Measurements from ENCODE around the gene FSD2.
"Not testable (repeated sequence)": the region's sequence is repeated elsewhere in the genome, so short reads cannot be mapped to it uniquely, and the experiment has no call there.

The FSD2 gene

DNA sequence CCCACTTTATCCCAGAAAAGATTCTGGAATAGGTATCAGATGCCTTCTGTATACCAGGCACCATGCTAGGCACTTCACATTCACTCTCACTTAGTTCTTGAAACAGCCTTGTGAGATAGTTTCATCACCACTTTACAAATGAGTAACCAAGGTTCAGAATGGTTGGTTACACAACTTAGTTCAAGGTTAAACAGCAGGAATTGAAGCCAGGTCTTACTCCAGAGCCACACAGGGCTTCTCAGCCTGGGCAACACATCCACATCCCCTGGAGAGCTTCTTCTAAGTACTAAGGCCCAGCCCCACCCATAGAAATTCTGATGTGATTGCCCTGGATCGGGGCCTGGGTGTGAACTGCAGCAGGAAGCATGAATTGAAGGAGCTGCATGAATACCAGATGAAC, 22.2 kb upstream of the FSD2 start:
- H3K9me3 ChIP-seq (ENCODE audit: control insufficient read depth, insufficient read depth, low read length), result no peaks in the 10 kb centered on the region
- no peak overlapping the region for H3K9ac ChIP-seq (ENCODE audit: low read depth, low read length)
- no peak overlapping the region for H3K4me3 ChIP-seq (ENCODE audit: low read depth, low read length)
- H3K27me3 ChIP-seq (ENCODE audit: control insufficient read depth, insufficient read depth, low read length), result no peaks in the 10 kb centered on the region
- peaks cover 2% of the 10 kb centered on the region for H3K36me3 ChIP-seq (ENCODE audit: control insufficient read depth, insufficient read depth, low read length)
- no peaks in the 10 kb centered on the region for H3K4me1 ChIP-seq (ENCODE audit: control insufficient read depth, insufficient read depth, low read length)

DNA sequence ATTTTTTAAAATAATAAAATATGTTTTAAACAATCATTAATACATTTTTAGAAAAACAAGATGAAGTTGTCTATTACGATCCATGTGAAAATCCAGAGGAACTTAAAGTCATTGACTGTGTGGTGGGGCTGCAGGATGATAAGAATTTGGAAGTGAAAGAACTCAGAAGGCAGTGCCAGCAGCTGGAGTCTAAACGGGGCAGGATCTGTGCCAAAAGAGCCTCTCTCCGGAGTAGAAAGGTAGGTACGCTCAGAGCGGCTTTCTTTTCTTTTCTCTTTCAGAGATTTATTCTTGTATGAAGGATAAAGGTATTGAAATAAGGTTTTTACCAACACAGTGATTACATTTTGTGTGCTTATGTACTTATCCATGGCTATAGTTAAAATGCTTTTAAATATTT, 17.2 kb upstream of the FSD2 start:
- no peaks in the 10 kb centered on the region for H3K9me3 ChIP-seq (ENCODE audit: control insufficient read depth, insufficient read depth, low read length)
- H3K9ac ChIP-seq (ENCODE audit: low read depth, low read length), result no peak overlapping the region
- H3K36me3 ChIP-seq (ENCODE audit: control insufficient read depth, insufficient read depth, low read length), result no peaks in the 10 kb centered on the region
- H3K4me3 ChIP-seq (ENCODE audit: low read depth, low read length), result no peak overlapping the region
- no peaks in the 10 kb centered on the region for H3K4me1 ChIP-seq (ENCODE audit: control insufficient read depth, insufficient read depth, low read length)
- H3K27me3 ChIP-seq (ENCODE audit: control insufficient read depth, insufficient read depth, low read length), result no peaks in the 10 kb centered on the region

DNA sequence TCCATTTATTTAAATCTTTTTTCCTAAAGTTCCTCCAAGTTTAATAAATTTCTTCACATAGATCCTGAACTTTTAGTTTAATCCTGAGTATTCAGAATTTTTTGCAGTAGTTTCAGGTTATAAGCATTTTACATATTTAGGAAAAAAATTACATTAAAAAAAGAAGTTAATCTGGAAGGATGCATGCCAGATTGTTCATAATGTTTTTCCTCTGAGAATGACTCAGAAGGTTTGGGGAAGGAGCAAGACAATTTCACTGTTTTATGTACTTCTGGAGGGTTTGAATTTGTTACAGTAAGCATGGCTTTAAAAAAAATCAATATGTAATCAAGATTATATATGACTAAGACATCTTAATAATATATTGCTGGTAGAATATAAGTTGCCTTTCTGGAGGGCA, 16.0 kb upstream of the FSD2 start:
- not testable (repeated sequence) for H3K4me3 ChIP-seq (ENCODE audit: low read depth, low read length)

GRCh38 chr15:82821396-82821795, 15.5 kb upstream of the FSD2 start:
- H3K9me3 ChIP-seq (ENCODE audit: control insufficient read depth, insufficient read depth, low read length); H3K4me3 ChIP-seq (ENCODE audit: low read depth, low read length); H3K27me3 ChIP-seq (ENCODE audit: control insufficient read depth, insufficient read depth, low read length); H3K4me1 ChIP-seq (ENCODE audit: control insufficient read depth, insufficient read depth, low read length); H3K36me3 ChIP-seq (ENCODE audit: control insufficient read depth, insufficient read depth, low read length); H3K9ac ChIP-seq (ENCODE audit: low read depth, low read length): not testable (repeated sequence)

More for the DNA sequence above, 16.0 kb upstream of the FSD2 start:
- H3K4me1 ChIP-seq (ENCODE audit: control insufficient read depth, insufficient read depth, low read length); H3K27me3 ChIP-seq (ENCODE audit: control insufficient read depth, insufficient read depth, low read length); H3K9me3 ChIP-seq (ENCODE audit: control insufficient read depth, insufficient read depth, low read length); H3K9ac ChIP-seq (ENCODE audit: low read depth, low read length); H3K36me3 ChIP-seq (ENCODE audit: control insufficient read depth, insufficient read depth, low read length): not testable (repeated sequence)

GRCh38 chr15:82820128-82820527, 14.3 kb upstream of the FSD2 start:
- Histone ChIP-seq H3K9ac (ENCODE audit: low read depth, low read length) (no peak overlapping the region), H3K27me3 (ENCODE audit: control insufficient read depth, insufficient read depth, low read length) (no peaks in the 10 kb centered on the region), H3K4me1 (ENCODE audit: control insufficient read depth, insufficient read depth, low read length) (no peaks in the 10 kb centered on the region), H3K9me3 (ENCODE audit: control insufficient read depth, insufficient read depth, low read length) (no peaks in the 10 kb centered on the region), H3K36me3 (ENCODE audit: control insufficient read depth, insufficient read depth, low read length) (peaks cover 3% of the 10 kb centered on the region), H3K4me3 (ENCODE audit: low read depth, low read length) (no peak overlapping the region)

GRCh38 chr15:82812994-82813393, 7.1 kb upstream of the FSD2 start:
- Histone ChIP-seq H3K36me3 (ENCODE audit: control insufficient read depth, insufficient read depth, low read length) (peaks cover 3% of the 10 kb centered on the region), H3K4me3 (ENCODE audit: low read depth, low read length) (no peak overlapping the region), H3K9me3 (ENCODE audit: control insufficient read depth, insufficient read depth, low read length) (no peaks in the 10 kb centered on the region), H3K27me3 (ENCODE audit: control insufficient read depth, insufficient read depth, low read length) (no peaks in the 10 kb centered on the region), H3K4me1 (ENCODE audit: control insufficient read depth, insufficient read depth, low read length) (peaks cover 10% of the 10 kb centered on the region), H3K9ac (ENCODE audit: low read depth, low read length) (no peak overlapping the region)

DNA sequence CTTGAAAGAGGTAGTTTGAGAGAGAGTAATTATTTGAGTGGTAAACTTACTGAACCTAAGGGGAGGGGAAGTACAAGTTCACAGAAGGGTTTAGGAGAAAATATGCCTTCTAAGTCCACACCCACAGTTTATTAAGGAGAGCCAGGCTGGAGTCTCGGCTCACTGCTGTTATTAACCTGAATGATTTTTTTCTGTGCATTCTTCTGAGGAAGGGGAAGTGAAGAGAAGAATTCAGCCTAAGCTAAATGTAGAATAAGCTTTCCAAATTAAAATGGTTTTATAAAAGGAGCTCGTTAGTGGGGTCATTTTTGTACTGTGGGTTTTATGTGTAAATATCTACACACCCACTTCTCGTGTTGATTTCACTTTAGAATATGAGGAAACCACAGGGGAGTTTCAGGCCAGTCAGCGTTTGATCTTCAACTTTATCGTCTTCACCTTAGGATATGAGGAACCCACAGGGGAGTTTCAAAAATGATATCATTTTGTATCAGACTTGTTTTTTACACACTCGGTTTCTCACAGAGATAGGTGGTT, 5.1 kb upstream of the FSD2 start:
- no peaks in the 10 kb centered on the region for H3K27me3 ChIP-seq (ENCODE audit: control insufficient read depth, insufficient read depth, low read length)
- peak overlapping the region; percentile 87 for H3K4me3 ChIP-seq (ENCODE audit: low read depth, low read length)
- H3K9me3 ChIP-seq (ENCODE audit: control insufficient read depth, insufficient read depth, low read length), result no peaks in the 10 kb centered on the region
- H3K4me1 ChIP-seq (ENCODE audit: control insufficient read depth, insufficient read depth, low read length), result peaks cover 10% of the 10 kb centered on the region
- no peaks in the 10 kb centered on the region for H3K36me3 ChIP-seq (ENCODE audit: control insufficient read depth, insufficient read depth, low read length)
- H3K9ac ChIP-seq (ENCODE audit: low read depth, low read length), result peak overlapping the region; percentile 76

DNA sequence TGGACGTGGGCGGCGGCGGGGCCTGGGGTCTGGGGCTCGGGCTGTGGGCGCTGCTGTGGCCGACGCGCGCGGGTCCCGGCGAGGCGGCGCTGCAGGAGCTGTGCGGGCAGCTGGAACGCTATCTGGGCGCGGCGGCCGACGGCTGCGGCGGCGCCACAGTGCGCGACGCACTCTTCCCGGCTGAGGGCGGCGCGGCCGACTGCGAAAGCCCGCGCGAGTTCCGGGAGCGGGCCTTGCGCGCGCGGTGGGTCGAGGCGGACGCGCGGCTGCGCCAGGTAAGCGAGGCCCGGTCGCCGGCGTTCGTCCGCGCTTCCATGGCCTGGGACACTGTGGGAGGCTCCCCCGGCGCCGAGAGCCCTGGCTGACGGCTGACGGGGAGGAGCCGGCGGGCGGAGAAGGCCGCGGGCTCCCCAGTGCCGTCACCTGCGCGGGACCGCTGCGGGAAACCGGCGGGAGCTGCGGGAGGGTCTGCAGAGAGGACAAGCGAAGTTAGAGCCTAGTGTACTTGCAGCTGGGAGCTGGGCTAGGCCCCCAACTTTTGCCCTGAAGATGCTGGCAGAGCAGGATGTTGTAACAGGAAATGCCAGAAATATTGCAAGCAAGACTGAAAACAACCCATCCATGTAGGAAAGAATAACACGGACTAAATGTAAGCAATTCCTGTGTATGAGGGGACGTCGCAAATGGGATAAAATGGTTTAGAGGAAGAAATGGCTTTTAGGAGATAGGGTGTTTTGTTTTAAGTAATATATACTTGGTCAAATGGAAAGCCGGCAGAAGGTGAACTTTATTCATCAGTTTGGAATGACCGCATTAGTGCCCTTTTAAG, 4.4 kb upstream of the FSD2 start:
- Histone ChIP-seq H3K4me1 (ENCODE audit: control insufficient read depth, insufficient read depth, low read length) (peaks cover 10% of the 10 kb centered on the region), H3K4me3 (ENCODE audit: low read depth, low read length) (peak overlapping the region; percentile 87), H3K9me3 (ENCODE audit: control insufficient read depth, insufficient read depth, low read length) (no peaks in the 10 kb centered on the region), H3K9ac (ENCODE audit: low read depth, low read length) (peak overlapping the region; percentile 76), H3K27me3 (ENCODE audit: control insufficient read depth, insufficient read depth, low read length) (no peaks in the 10 kb centered on the region), H3K36me3 (ENCODE audit: control insufficient read depth, insufficient read depth, low read length) (no peaks in the 10 kb centered on the region)

- no peaks in the 10 kb centered on the region for H3K27me3 ChIP-seq (ENCODE audit: control insufficient read depth, insufficient read depth, low read length)
- H3K4me3 ChIP-seq (ENCODE audit: low read depth, low read length), result peak within 1 kb of the TSS; percentile 87
- peak within 1 kb of the TSS; percentile 76 for H3K9ac ChIP-seq (ENCODE audit: low read depth, low read length)
- H3K36me3 ChIP-seq (ENCODE audit: control insufficient read depth, insufficient read depth, low read length), result no peaks in the 10 kb centered on the region
- H3K9me3 ChIP-seq (ENCODE audit: control insufficient read depth, insufficient read depth, low read length), result no peaks in the 10 kb centered on the region
- H3K4me1 ChIP-seq (ENCODE audit: control insufficient read depth, insufficient read depth, low read length), result peaks cover 10% of the 10 kb centered on the region
Measured at GRCh38 chr15:82809308-82810060, 3.6 kb upstream of the FSD2 start, which contains the start of gene WHAMM. Gene WHAMM, plus strand, starts transcription at chr15:82809628. Its CDS starts 99 bp downstream, at chr15:82809727.

DNA sequence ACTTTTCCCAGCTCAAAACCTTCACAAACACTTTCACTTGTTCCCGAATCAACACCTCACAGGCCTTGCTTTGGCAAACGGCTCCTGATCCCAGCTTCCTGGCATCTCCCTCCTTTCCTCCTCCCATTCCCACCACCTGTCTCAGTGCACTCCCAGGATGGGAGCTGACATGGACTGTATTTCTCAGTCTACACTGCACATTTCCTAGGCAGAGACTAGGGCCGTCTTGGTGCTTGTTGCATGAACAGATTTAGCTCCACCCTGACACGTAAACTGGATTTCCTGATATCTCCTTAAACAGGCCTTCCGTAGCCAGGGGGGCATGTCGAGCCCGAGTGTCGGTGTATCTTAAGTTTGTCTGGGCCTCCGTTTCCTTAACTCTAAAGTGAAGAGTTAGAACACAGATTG, 2.8 kb upstream of the FSD2 start:
- H3K27me3 ChIP-seq (ENCODE audit: control insufficient read depth, insufficient read depth, low read length), result peaks cover 5% of the 10 kb centered on the region
- H3K4me3 ChIP-seq (ENCODE audit: low read depth, low read length), result no peak overlapping the region
- peaks cover 10% of the 10 kb centered on the region for H3K4me1 ChIP-seq (ENCODE audit: control insufficient read depth, insufficient read depth, low read length)
- no peaks in the 10 kb centered on the region for H3K9me3 ChIP-seq (ENCODE audit: control insufficient read depth, insufficient read depth, low read length)
- H3K9ac ChIP-seq (ENCODE audit: low read depth, low read length), result no peak overlapping the region
- no peaks in the 10 kb centered on the region for H3K36me3 ChIP-seq (ENCODE audit: control insufficient read depth, insufficient read depth, low read length)

DNA sequence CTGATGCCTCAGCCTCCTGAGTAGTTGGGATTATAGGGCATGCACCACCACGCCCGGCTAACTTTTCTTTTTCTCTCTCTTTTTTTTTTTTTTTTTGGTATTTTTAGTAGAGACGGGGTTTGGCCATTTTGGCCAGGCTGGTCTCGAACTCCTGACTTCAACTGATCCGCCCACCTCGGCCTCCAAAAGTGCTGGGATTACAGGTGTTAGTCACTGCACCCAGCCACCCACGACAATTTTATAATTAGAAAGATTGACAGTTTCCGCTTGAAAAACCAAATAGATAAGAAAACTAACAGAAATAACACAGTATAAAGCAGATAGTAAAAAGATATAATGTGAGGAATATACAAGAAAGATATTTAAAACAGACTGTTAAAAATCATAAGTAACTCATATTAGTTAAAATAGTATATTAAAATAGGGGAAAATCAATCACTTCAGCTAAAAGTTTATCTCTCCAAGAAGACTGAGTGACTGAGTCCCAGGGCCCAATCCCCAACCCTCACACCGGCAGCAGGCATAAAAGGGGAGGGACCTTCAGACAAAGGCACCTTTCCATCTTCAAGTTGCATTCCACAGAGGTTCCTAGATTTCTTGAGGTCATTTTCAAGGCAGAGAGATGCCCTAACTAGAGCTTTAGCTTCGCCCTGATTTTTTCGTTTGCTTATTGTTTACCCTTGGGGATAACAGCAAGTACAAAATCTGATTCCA, 2.2 kb upstream of the FSD2 start:
- peaks cover 10% of the 10 kb centered on the region for H3K4me1 ChIP-seq (ENCODE audit: control insufficient read depth, insufficient read depth, low read length)
- no peaks in the 10 kb centered on the region for H3K9me3 ChIP-seq (ENCODE audit: control insufficient read depth, insufficient read depth, low read length)
- no peak overlapping the region for H3K4me3 ChIP-seq (ENCODE audit: low read depth, low read length)
- H3K36me3 ChIP-seq (ENCODE audit: control insufficient read depth, insufficient read depth, low read length), result no peaks in the 10 kb centered on the region
- peaks cover 10% of the 10 kb centered on the region for H3K27me3 ChIP-seq (ENCODE audit: control insufficient read depth, insufficient read depth, low read length)
- no peak overlapping the region for H3K9ac ChIP-seq (ENCODE audit: low read depth, low read length)
